MCF 10A (cell line): ENCODE results near the gene FBP1. TPM values are rescaled to one million over a fixed set of nuclear protein-coding genes. Genes with fewer than 3 reads are reported as not detected.

ENCODE experiments used
- BruUV-seq: library from RNA; stranded (reverse); fragments of 400-500 nt; replicated peaks from 2 replicates; lab custom pipeline; 2021; lab: Mats Ljungman, UMichigan
- CTCF ChIA-PET: fragments of 300-600 bp; sonication (Branson Sonifier 250); formaldehyde crosslinking; extraction: SDS; loops from one replicate; lab custom pipeline; 2021; ENCODE audit warnings: antibody characterized with exemption, inconsistent platforms; lab: Yijun Ruan, JAX
- POLR2A ChIA-PET: fragments of 300-600, 350-650 bp; sonication (Branson Sonifier 250); formaldehyde crosslinking; extraction: SDS; loops from one replicate; lab custom pipeline; 2020; ENCODE audit warnings: antibody characterized with exemption, inconsistent platforms; lab: Yijun Ruan, JAX
- DNase-seq: peaks from one replicate; pipeline ENCODE4 v3.0.0-alpha.2; 2018; ENCODE audit not compliant: unreplicated experiment
- H3K27ac Mint-ChIP-seq: one replicate; pipeline ENCODE4 v1.8.0; 2022; ENCODE audit warnings: mild to moderate bottlenecking, low read depth, mixed read lengths; ENCODE audit not compliant: unreplicated experiment
- H3K27me3 Mint-ChIP-seq: one replicate; pipeline ENCODE4 v1.8.0; 2022; ENCODE audit warnings: mixed read lengths; ENCODE audit not compliant: insufficient read depth, unreplicated experiment
- H3K36me3 Mint-ChIP-seq: one replicate; pipeline ENCODE4 v1.8.0; 2022; ENCODE audit warnings: mild to moderate bottlenecking, moderate library complexity, mixed read lengths; ENCODE audit not compliant: insufficient read depth, unreplicated experiment
- H3K4me1 Mint-ChIP-seq: one replicate; pipeline ENCODE4 v1.8.0; 2022; ENCODE audit warnings: mixed read lengths; ENCODE audit not compliant: insufficient read depth, unreplicated experiment
- H3K4me3 Mint-ChIP-seq: one replicate; pipeline ENCODE4 v1.8.0; 2022; ENCODE audit warnings: mild to moderate bottlenecking, moderate library complexity, mixed read lengths; ENCODE audit not compliant: unreplicated experiment
- H3K9me3 Mint-ChIP-seq: one replicate; pipeline ENCODE4 v1.8.0; 2022; ENCODE audit warnings: mixed read lengths; ENCODE audit not compliant: unreplicated experiment
- CTCF ChIP-seq: fragments of 200-600 bp; IDR thresholded peaks from one replicate; pipeline ENCODE4 v1.8.0; 2022; ENCODE audit warnings: antibody characterized with exemption, mild to moderate bottlenecking; ENCODE audit not compliant: unreplicated experiment
- intact Hi-C: fragments of 100-400 bp; cut with micrococcal nuclease; formaldehyde crosslinking; loops from 2 replicates; pipeline ENCODE4 v1.14.1; 2022
- total RNA-seq: library from RNA; stranded (reverse); gene quantifications from 2 replicates; pipeline ENCODE4 v1.2.3, GENCODE V29; 2022

The FBP1 gene
- total RNA-seq, 1 experiment from 2014 or later = not detected

DNA sequence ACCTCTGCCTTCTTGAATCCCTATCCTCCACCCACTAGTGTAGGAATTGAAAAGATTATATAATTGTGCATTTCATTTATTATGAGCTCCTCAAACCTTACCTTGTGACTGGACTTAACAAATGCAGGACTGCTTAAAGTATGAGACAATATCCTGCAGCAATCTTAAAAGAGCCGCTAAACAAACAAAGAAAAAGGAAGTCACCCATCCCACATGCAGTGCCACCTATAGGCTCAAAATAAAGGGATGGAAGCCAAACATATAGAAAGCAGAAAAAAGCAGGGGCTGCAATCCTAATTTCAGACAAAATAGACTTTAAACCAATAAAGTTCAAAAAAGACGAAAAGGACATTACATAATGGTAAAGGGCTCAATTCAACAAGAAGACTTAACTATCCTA is 75.8 kb downstream of the FBP1 start:
- Mint-ChIP-seq H3K36me3 (no peaks in the 10 kb centered on the region), H3K4me3 (no peak overlapping the region), H3K4me1 (no peaks in the 10 kb centered on the region), H3K27ac (no peak overlapping the region), H3K27me3 (peaks cover 4% of the 10 kb centered on the region), H3K9me3 (no peaks in the 10 kb centered on the region)
- ChIA-PET CTCF (interaction anchor here (1.0 to 1.4 kb wide), 2 partner anchors 18 to 882 kb away, joined by 3 to 6 read pairs; no protein-coding TSS in a partner anchor), POLR2A (no interaction called here)
- no peak for TF ChIP-seq CTCF
- no TSS peak for BruUV-seq
- DNase-seq = no peak
- intact Hi-C loops = no loop called here

- Mint-ChIP-seq H3K27me3 (no peaks in the 10 kb centered on the region), H3K4me1 (no peaks in the 10 kb centered on the region), H3K9me3 (no peaks in the 10 kb centered on the region), H3K36me3 (no peaks in the 10 kb centered on the region), H3K27ac (no peak overlapping the region), H3K4me3 (no peak overlapping the region)
- no peak for TF ChIP-seq CTCF
- no TSS peak for BruUV-seq
- CTCF ChIA-PET = interaction anchor here (1.1 kb wide), 1 partner anchor 546 kb away, joined by 3 read pairs; no protein-coding TSS in a partner anchor
- DNase-seq = no peak
- intact Hi-C loops = no loop called here
- POLR2A ChIA-PET = no interaction called here
These were observed 79.1 kb downstream of the FBP1 start for GRCh38 chr9:94560237-94560636.

GRCh38 chr9:94557376-94557775 is 81.9 kb downstream of the FBP1 start:
- TF ChIP-seq CTCF = no peak
- Mint-ChIP-seq H3K4me1 (no peaks in the 10 kb centered on the region), H3K27ac (no peak overlapping the region), H3K4me3 (no peak overlapping the region), H3K9me3 (no peaks in the 10 kb centered on the region), H3K27me3 (no peaks in the 10 kb centered on the region), H3K36me3 (no peaks in the 10 kb centered on the region)
- ChIA-PET POLR2A (no interaction called here), CTCF (no interaction called here)
- no TSS peak for BruUV-seq
- intact Hi-C loops = no loop called here
- DNase-seq = no peak

- intact Hi-C loops = no loop called here
- no peaks in the 10 kb centered on the region for H3K27me3 Mint-ChIP-seq
- H3K9me3 Mint-ChIP-seq = no peaks in the 10 kb centered on the region
- no peak for TF ChIP-seq CTCF
- H3K36me3 Mint-ChIP-seq = no peaks in the 10 kb centered on the region
- peak; percentile 36 for DNase-seq
- no peak within 1 kb of the TSS for H3K4me3 Mint-ChIP-seq
- no peak within 1 kb of the TSS for H3K27ac Mint-ChIP-seq
- no peaks in the 10 kb centered on the region for H3K4me1 Mint-ChIP-seq
- POLR2A ChIA-PET = no interaction called here
- BruUV-seq = no TSS peak
- CTCF ChIA-PET = interaction anchor here (0.9 kb wide), 1 partner anchor 11 kb away, joined by 4 read pairs; no protein-coding TSS in a partner anchor
These were observed 84.6 kb downstream of the FBP1 start, which contains the start of gene PCAT7 for GRCh38 chr9:94554439-94555331. PCAT7 (plus strand) TSS chr9:94555083.
